Activated CD8-positive, alpha-beta T cell treated with anti-CD3 and anti-CD28 coated beads for 36 hours (primary cell): ENCODE measurements around the gene MORN5. TPM values are rescaled to one million over a fixed set of nuclear protein-coding genes. Genes with fewer than 3 reads are reported as not detected.
A peak's percentile ranks its signal among the peaks of the same experiment; 100 is the strongest.

ENCODE experiments used
- ATAC-seq: fragments of 200-7000 bp; cut with Tn5 transposase; one replicate; pipeline ENCODE4 v1.10.0; 2021; ENCODE audit warnings: mild to moderate bottlenecking, moderate library complexity
- CTCF ChIA-PET: fragments of 350-600 bp; sonication (Branson Sonifier 250); formaldehyde crosslinking; loops from one replicate; lab custom pipeline; 2021; ENCODE audit warnings: antibody characterized with exemption; lab: Charles Lee
- POLR2A ChIA-PET: fragments of 350-600 bp; sonication (Branson Sonifier 250); formaldehyde crosslinking; loops from one replicate; lab custom pipeline; 2021; ENCODE audit warnings: antibody characterized with exemption; lab: Charles Lee
- DNase-seq: peaks from one replicate; pipeline ENCODE4 v3.0.0-alpha.2; 2020
- H3K27ac Mint-ChIP-seq: one replicate; pipeline ENCODE4 v1.8.0; 2021; ENCODE audit warnings: mild to moderate bottlenecking, mixed read lengths
- H3K27me3 Mint-ChIP-seq: one replicate; pipeline ENCODE4 v1.8.0; 2021; ENCODE audit warnings: mixed read lengths
- H3K36me3 Mint-ChIP-seq: one replicate; pipeline ENCODE4 v1.8.0; 2021; ENCODE audit warnings: low read depth, mixed read lengths
- H3K4me1 Mint-ChIP-seq: one replicate; pipeline ENCODE4 v1.8.0; 2021; ENCODE audit warnings: low read depth, mixed read lengths
- H3K4me3 Mint-ChIP-seq: one replicate; pipeline ENCODE4 v1.8.0; 2021; ENCODE audit warnings: mild to moderate bottlenecking, moderate library complexity, mixed read lengths
- H3K9me3 Mint-ChIP-seq: one replicate; pipeline ENCODE4 v1.8.0; 2021; ENCODE audit warnings: mixed read lengths
- CTCF ChIP-seq: fragments of 200-600 bp; IDR thresholded peaks from one replicate; pipeline ENCODE4 v1.8.0; 2022; ENCODE audit warnings: antibody characterized with exemption, mild to moderate bottlenecking
- intact Hi-C: fragments of 100-400 bp; cut with micrococcal nuclease; formaldehyde crosslinking; loops from one replicate; pipeline ENCODE4 v1.10.0; 2022
- total RNA-seq, 2 experiments: library from RNA; stranded (reverse); gene quantifications; one replicate each; pipeline ENCODE4 v1.2.3, GENCODE V29; 2021

Gene MORN5
- total RNA-seq, 2 experiments from 2014 or later: not detected

- H3K9me3 Mint-ChIP-seq: no peaks in the 10 kb centered on the region
- no peaks in the 10 kb centered on the region for H3K36me3 Mint-ChIP-seq
- H3K4me3 Mint-ChIP-seq: no peak overlapping the region
- H3K4me1 Mint-ChIP-seq: peaks cover 16% of the 10 kb centered on the region
- TF ChIP-seq CTCF: no peak
- POLR2A ChIA-PET: interaction anchor here (0.8 to 1.4 kb wide), 2 partner anchors 24 to 139 kb away, joined by 3 read pairs; no protein-coding TSS in a partner anchor
- CTCF ChIA-PET: interaction anchor here (0.6 to 13.9 kb wide), 45 partner anchors 8 to 699 kb away, joined by 3 to 315 read pairs (median 4); partner anchors contain the start of genes MORN5, MRRF, NDUFA8 and RBM18
- ATAC-seq (no peak), DNase-seq (no peak)
- H3K27ac Mint-ChIP-seq: no peak overlapping the region
- peaks cover 37% of the 10 kb centered on the region for H3K27me3 Mint-ChIP-seq
- intact Hi-C loops: no loop called here
These were observed 35.2 kb upstream of the MORN5 start for GRCh38 chr9:122124528-122124927.

DNA sequence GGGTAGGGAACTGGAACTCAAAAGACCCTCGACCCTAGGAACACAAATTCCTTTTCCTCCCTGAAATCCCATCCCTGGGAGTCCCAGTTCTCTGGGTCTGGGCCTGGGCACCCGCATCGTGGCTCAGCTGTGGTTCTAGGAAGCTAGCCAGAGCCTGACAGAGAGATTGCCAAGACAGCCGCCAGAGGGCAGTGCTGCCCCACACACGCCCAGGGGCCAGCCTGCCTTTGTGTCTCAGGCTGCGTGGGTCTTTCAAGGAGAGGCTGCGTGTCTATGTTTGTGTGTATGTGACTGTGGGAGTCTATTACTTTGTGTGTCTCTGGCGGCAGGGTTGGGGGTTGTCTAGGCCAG lies 34.6 kb upstream of the MORN5 start:
- ATAC-seq: peak; percentile 80
- Mint-ChIP-seq H3K4me1 (peaks cover 16% of the 10 kb centered on the region), H3K27ac (no peak overlapping the region), H3K27me3 (peaks cover 39% of the 10 kb centered on the region), H3K36me3 (no peaks in the 10 kb centered on the region), H3K4me3 (no peak overlapping the region), H3K9me3 (no peaks in the 10 kb centered on the region)
- ChIA-PET CTCF (interaction anchor here (0.6 to 13.9 kb wide), 42 partner anchors 9 to 698 kb away, joined by 3 to 315 read pairs (median 4); partner anchors contain the start of genes MORN5, MRRF, NDUFA8 and RBM18), POLR2A (interaction anchor here (0.8 to 1.4 kb wide), 3 partner anchors 14 to 139 kb away, joined by 3 read pairs; no protein-coding TSS in a partner anchor)
- TF ChIP-seq CTCF: peak; percentile 92
- DNase-seq: peak; percentile 84
- intact Hi-C loops: loop anchor here (1.0 kb wide), 1 partner anchor 225 kb away; no protein-coding TSS in a partner anchor

DNA sequence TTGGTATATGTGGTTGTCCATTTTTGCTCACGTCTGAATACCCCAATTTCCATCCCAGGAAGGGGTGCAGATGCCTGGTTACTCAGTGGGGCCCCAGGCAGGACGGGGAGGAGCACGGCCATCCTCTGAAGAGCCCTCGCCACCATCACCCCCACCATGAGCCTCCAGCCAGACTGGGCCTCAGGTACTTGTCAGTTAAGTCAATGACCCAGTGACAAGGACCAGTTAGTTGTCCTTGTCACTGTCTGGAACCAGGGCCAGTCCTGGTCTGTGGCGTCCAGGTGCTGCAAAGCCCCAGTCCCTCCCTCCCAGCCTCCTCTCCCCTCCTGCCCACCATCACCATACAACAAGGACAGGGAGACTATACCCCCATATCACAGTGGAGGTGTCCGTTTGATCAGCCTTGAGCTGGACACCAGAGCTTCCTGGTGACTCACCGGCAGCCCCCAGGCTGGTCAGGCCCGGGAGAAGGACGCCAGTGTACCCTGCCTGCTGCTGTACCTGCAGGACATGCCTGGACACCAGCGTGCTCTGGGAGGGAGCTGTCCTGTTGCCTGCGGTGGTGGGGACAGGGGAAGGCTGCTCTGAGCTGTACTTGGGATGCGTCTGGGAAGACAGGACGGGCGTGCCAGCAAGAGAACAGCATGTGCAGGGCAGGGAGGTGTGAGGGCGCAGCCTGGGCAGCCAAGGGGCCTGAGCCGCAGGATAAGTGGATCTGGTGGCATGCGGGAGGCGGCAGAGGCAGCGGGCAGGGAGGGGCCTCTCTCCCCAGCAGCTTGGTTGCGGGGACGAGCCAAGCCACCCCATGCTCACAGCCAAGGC lies 34.0 kb upstream of the MORN5 start:
- Mint-ChIP-seq H3K27ac (no peak overlapping the region), H3K4me3 (peak overlapping the region; percentile 28), H3K27me3 (peaks cover 39% of the 10 kb centered on the region), H3K4me1 (peaks cover 16% of the 10 kb centered on the region), H3K36me3 (no peaks in the 10 kb centered on the region), H3K9me3 (no peaks in the 10 kb centered on the region)
- DNase-seq (no peak), ATAC-seq (no peak)
- CTCF ChIA-PET: interaction anchor here (0.6 to 13.9 kb wide), 30 partner anchors 8 to 698 kb away, joined by 3 to 315 read pairs (median 4); partner anchors contain the start of genes MORN5, MRRF, NDUFA8 and RBM18
- peak; percentile 7 for TF ChIP-seq CTCF
- POLR2A ChIA-PET: interaction anchor here (0.7 to 1.4 kb wide), 3 partner anchors 13 to 139 kb away, joined by 3 read pairs; partner anchors contain the start of genes MRRF and RBM18
- intact Hi-C loops: loop anchor here (1.0 kb wide), 1 partner anchor 225 kb away; no protein-coding TSS in a partner anchor

GRCh38 chr9:122126331-122127261 lies 33.1 kb upstream of the MORN5 start:
- ChIA-PET POLR2A (interaction anchor here (0.7 to 1.1 kb wide), 2 partner anchors 12 to 139 kb away, joined by 3 read pairs; partner anchors contain the start of genes MRRF and RBM18), CTCF (interaction anchor here (0.6 to 13.9 kb wide), 12 partner anchors 19 to 683 kb away, joined by 3 to 315 read pairs (median 4); partner anchors contain the start of gene TTLL11)
- H3K4me1 Mint-ChIP-seq: peaks cover 16% of the 10 kb centered on the region
- peak; percentile 19 for TF ChIP-seq CTCF
- H3K27me3 Mint-ChIP-seq: peaks cover 41% of the 10 kb centered on the region
- ATAC-seq (no peak), DNase-seq (peak; percentile 26)
- no peaks in the 10 kb centered on the region for H3K36me3 Mint-ChIP-seq
- H3K9me3 Mint-ChIP-seq: no peaks in the 10 kb centered on the region
- H3K4me3 Mint-ChIP-seq: peak overlapping the region; percentile 28
- intact Hi-C loops: no loop called here
- H3K27ac Mint-ChIP-seq: no peak overlapping the region
